NCI-H345 (cell line): ENCODE results near the gene GBX2.
"Not testable (repeated sequence)": the region's sequence is repeated elsewhere in the genome, so short reads cannot be mapped to it uniquely, and the experiment has no call there.

Experiments
- DNase-seq: peaks from one replicate; lab custom pipeline; 2025; lab: John Stamatoyannopoulos, UW

The GBX2 gene

DNA sequence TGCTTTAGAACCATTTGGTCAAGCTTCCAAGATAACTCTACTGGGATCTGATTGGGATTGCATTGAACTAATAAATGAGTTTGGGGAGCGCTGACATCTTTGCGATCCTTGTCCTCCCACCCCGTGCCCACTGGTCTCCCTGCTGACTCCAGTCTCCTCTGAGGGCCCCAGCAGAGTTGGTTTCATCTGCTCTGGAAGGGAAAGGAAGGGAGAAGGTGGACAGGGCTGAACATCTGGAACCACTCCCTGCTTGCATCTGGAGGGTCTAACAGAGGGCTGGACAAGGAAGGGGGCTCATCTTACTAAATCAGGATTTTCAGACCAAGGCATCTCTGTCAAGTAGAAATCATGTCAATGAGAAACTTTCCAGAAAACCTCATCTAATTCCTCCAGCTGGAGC, 12.8 kb downstream of the GBX2 start:
- DNase-seq = no peak

DNA sequence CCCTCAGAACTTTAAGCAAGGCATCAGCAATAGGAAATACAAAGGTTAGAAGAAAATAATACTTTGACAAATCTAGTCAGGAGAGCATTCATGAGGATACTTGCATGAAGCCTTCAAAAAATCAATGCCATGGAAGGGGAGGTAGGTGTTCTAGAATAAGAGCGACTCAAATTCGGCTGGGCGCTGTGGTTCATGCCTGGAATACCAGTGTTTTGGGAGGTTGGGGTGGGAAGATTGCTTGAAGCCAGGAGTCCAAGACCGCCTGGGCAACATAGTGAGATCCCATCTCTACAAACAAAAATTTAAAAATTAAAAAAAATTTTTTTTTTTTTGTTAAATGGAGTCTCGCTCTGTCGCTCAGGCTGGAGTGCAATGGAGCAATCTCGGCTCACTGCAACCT, 21.8 kb downstream of the GBX2 start:
- DNase-seq = no peak

GRCh38 chr2:236143811-236144210, 24.4 kb downstream of the GBX2 start:
- no peak for DNase-seq

DNA sequence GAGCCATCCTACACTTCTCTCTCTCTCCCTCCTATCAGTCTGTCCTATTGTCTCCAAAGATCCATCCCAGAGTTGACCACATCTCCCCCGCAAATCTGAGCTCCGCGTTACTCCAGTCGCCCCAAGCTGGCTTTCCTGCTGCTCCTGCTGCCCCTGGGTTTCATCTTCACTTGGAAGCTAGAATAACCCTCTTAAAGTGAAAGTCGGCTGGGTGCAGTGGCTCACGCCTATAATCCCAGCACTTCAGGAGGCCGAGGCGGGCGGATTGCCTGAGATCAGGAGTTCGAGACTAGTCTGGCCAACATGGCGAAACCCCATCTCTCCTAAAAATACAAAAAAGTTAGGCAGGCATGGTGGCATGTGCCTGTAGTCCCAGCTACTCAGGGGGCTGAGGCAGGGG, 26.6 kb downstream of the GBX2 start:
- DNase-seq = not testable (repeated sequence)

GRCh38 chr2:236137066-236137465, 31.1 kb downstream of the GBX2 start:
- DNase-seq = no peak

- no peak for DNase-seq
Observed at GRCh38 chr2:236136538-236136937, 31.6 kb downstream of the GBX2 start.

GRCh38 chr2:236133410-236134012, 34.7 kb downstream of the GBX2 start:
- DNase-seq = no peak

GRCh38 chr2:236131073-236131692, 37.0 kb downstream of the GBX2 start:
- no peak for DNase-seq

DNA sequence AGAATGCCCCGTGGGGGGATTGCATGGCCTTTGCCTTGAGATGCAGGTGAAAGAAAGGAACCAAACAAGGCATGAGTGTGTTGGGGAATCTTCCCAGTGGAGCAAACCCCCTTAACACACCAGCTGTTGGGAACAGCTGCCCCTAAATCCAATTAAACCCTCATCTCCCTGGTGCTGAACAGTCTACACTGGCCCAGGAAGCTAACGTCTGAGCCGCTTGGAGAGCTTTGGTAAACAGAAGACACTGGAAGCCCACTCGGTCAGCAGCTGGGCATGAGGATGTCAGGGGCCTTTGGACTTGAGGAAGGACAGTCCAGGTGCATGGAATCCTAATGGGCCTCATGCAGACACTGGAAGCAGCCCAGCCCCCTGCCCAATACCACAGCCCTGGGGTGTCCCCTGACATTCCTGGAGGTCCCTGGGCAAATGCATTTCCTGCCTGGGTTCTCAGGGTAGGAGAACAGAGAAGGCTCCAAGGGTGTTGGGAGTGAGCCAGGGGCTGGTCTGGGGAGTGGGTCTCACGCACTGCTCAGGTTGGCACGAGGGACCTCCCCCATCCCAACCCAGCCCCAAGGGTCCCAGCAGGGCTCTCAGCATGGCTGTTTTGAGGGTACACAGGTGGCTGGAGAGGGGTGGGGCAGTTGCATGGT, 37.7 kb downstream of the GBX2 start:
- no peak for DNase-seq

DNA sequence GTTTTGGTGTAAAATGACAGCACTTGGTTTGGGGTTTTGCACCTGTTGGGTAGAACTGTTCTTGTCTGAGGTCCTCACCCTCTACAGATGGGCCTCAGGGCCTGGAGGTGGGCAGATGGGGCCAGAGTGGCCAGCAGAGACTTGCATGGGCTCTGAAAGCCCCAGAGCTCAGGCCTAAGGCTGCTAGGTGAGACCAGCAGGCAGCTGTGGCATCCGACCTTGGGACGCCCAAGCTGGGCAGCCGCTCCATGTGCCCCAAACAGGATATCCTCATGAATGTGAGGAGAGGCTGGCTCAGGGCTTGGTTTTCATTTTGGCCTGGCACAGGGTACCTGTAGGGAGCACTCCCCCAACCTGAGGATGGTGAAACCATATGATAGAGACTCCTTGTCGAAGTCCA, 38.3 kb downstream of the GBX2 start:
- no peak for DNase-seq

DNA sequence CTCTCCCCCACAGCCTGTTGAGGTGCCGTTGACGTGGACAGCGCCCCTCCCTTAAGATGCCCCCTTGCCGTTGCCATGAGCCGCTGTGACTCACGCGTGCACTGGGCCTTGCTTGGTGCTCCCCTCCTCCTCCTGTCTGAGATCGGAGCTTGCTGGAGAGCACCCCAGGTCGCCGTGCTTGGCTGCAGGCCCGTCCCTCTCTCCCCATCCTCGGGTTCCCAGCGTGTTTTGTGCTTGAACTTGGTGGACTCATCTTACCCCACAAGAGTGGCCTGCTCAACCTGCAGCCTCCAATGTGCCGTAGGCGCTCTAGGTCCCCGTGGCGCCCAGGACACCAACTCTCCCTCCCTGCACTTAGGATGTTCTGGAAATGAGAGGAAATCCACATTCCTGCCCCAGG, 39.9 kb downstream of the GBX2 start:
- no peak for DNase-seq

- no peak for DNase-seq
Observed at GRCh38 chr2:236127010-236127409, 41.2 kb downstream of the GBX2 start.

- DNase-seq = no peak
Observed at GRCh38 chr2:236125541-236125940, 42.6 kb downstream of the GBX2 start.

- no peak for DNase-seq
Observed at GRCh38 chr2:236124182-236124893, 43.8 kb downstream of the GBX2 start.

DNA sequence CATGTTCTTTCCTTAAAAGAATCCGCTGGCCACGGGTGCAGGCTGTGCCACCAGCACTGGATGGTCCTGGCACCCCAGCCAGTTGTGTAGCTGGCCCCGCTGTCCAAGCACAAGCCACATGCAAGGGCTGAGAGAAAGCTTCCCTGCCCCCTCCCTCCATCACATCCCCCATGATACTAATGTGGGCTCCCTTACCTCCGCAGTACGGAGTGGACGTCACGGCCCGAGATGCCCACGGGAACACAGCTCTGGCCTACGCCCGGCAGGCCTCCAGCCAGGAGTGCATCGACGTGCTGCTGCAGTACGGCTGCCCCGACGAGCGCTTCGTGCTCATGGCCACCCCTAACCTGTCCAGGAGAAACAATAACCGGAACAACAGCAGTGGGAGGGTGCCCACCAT, 44.5 kb downstream of the GBX2 start:
- no peak for DNase-seq

- no peak for DNase-seq
Observed at GRCh38 chr2:236122236-236122635, 46.0 kb downstream of the GBX2 start.

DNA sequence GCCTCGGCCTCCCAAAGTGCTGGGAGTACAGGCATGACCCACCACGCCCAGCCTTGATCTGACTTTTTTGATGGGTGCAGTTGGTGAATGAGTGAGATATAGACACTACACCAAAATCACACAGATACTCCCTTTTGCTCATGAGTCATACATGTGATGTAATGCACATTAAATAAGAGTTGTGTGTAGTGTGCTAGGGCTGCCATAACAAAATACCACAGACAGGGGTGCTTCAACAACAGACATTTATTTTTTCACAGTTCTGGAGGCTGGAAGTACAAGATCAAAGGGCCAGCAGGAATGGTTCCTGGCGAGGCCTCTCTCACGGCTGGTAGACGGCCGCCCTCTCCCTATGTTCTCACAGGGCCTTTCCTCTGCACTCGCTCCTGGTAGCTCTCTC, 46.6 kb downstream of the GBX2 start:
- no peak for DNase-seq

- no peak for DNase-seq
Observed at GRCh38 chr2:236120829-236121228, 47.4 kb downstream of the GBX2 start.

DNA sequence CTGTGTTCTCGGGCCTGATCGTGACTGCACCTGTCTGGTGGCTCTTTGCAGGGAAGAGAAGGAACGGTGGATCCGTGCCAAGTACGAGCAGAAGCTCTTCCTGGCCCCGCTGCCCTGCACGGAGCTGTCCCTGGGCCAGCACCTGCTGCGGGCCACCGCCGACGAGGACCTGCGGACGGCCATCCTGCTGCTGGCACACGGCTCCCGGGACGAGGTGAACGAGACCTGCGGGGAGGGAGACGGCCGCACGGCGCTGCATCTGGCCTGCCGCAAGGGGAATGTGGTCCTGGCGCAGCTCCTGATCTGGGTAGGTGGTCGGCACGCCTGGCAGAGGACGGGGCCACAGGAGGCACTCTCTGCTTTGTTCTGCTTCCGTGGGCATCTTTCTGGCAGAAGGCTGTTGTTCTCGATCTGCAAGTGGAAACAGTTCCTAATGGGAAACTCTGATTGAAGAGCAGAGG, 48.0 kb downstream of the GBX2 start:
- DNase-seq = no peak

- DNase-seq = no peak
Observed at GRCh38 chr2:236119476-236119875, 48.7 kb downstream of the GBX2 start.

DNA sequence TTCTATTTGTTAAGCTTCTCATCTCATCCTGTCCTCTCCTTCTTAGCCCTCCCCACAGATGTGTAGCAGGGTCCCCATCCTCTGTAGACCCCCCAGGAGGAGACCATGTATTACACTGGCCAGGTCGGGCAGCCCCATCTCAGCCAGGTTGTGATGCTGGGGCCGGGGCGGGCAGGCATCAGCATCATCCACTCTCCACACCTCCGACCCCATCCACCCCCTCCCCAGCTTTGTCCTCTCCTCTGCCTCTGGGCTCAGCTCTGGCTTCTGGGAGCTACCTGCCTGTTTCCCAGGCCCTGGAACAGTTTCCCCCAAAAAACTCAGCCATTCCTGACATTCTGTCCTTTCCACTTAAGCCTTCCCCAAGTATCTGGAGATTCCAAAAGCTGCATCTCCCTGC, 49.2 kb downstream of the GBX2 start:
- no peak for DNase-seq

GRCh38 chr2:236117861-236118269, 50.3 kb downstream of the GBX2 start:
- peak; percentile 24 for DNase-seq

DNA sequence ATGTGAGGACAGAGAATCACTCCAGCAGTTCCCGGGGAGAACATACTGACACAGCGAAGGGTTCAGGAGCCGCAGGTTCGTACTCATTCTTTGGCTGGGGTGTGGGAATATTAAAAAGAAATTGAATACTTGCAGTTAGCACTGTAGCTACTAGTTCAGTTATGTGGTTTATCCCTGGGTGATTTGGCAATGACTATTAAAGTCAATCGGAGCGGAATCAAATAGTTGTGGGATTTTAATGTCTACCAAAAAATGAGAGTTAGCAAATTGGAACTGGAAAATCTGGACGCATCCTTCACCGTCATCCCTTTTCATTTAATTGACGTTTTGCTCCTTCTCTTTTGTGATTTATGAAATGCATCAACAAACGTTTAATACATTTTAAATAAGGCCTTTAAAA, 50.8 kb downstream of the GBX2 start:
- DNase-seq = no peak
